ENCODE data around the gene CUX1. TPM values are rescaled to one million over a fixed set of nuclear protein-coding genes. Genes with fewer than 3 reads are reported as not detected.

The CUX1 gene
- total and polyA plus RNA-seq, 2 donors (not counting 1 experiment from before 2014, with no cell fraction given): 10.8 to 86.5 TPM

- no peak for ATAC-seq (ENCODE audit: low read depth)
- Histone ChIP-seq H3K27me3 (replicated peaks in 1 of 4; ENCODE audit: control extremely low read depth in 1 of 4, control insufficient read depth in 3 of 4, insufficient read depth in 4 of 4, low read length in 3 of 4) (no peaks in the 10 kb centered on the region), H3K4me3 (ENCODE audit: control extremely low read depth in 1 of 5, extremely low read depth in 1 of 5, insufficient read depth in 1 of 5, low read depth in 2 of 5, low read length in 4 of 5) (no peak overlapping the region), H2AFZ (ENCODE audit: insufficient read depth, low read depth, low read length, poor library complexity, severe bottlenecking) (no peak overlapping the region), H3K27ac (ENCODE audit: low read length in 2 of 2) (no peak overlapping the region), H3K36me3 (replicated peaks in 1 of 2; ENCODE audit: control extremely low read depth in 1 of 2, control insufficient read depth in 1 of 2, extremely low read depth in 1 of 2, insufficient read depth in 2 of 2, low read length in 1 of 2) (peaks cover 3 to 49% of the 10 kb centered on the region in 2 experiments), H3K9me3 (ENCODE audit: control extremely low read depth in 1 of 3, control insufficient read depth in 2 of 3, insufficient read depth in 1 of 3, low read length in 2 of 3) (no peaks in the 10 kb centered on the region), H3K4me2 (replicated peaks; ENCODE audit: low read depth, low read length, poor library complexity, severe bottlenecking) (no peak overlapping the region), H3K4me1 (ENCODE audit: control insufficient read depth in 2 of 2, insufficient read depth in 2 of 2, low read length in 2 of 2) (peaks cover 7 to 8% of the 10 kb centered on the region in 2 donors), H4K20me1 (ENCODE audit: control insufficient read depth, insufficient read depth, low read length, poor library complexity, severe bottlenecking) (peaks cover 14% of the 10 kb centered on the region), H3K79me2 (ENCODE audit: control insufficient read depth, insufficient read depth, low read length) (no peaks in the 10 kb centered on the region), H3K9ac (ENCODE audit: low read length) (no peak overlapping the region)
- Mint-ChIP-seq H3K27ac (peak overlapping the region; percentile 50), H3K4me1 (peaks cover 31% of the 10 kb centered on the region), H3K27me3 (no peaks in the 10 kb centered on the region), H3K9me3 (ENCODE audit: insufficient read depth) (no peaks in the 10 kb centered on the region), H3K4me3 (no peak overlapping the region)
- intact Hi-C loops (cut with micrococcal nuclease): no loop called here
- no peak for TF ChIP-seq EZH2 (IDR thresholded peaks at IDR 0.05; ENCODE audit: borderline replicate concordance, insufficient read depth, low read depth, low read length, poor library complexity, severe bottlenecking)
- no peak for TF ChIP-seq CTCF (IDR thresholded peaks at IDR 0.05)
- ChIA-PET POLR2A (no interaction called here), CTCF (interaction anchor here (0.6 to 5.3 kb wide), 2 partner anchors 25 to 40 kb away, joined by 3 to 39 read pairs; no protein-coding TSS in a partner anchor)
- DNase-seq: no peak
- WGBS (ENCODE audit: insufficient coverage): 66% methylated on average over 10 of the region's 14 CpGs
Observed at GRCh38 chr7:102320181-102320580, 502.8 kb downstream of the CUX1 start.

GRCh38 chr7:102320601-102321350 is 503.4 kb downstream of the CUX1 start:
- Histone ChIP-seq H3K4me2 (replicated peaks; ENCODE audit: low read depth, low read length, poor library complexity, severe bottlenecking) (peak overlapping the region; percentile 58), H3K27ac (ENCODE audit: low read length in 2 of 2) (no peak overlapping the region), H3K36me3 (replicated peaks in 1 of 2; ENCODE audit: control extremely low read depth in 1 of 2, control insufficient read depth in 1 of 2, extremely low read depth in 1 of 2, insufficient read depth in 2 of 2, low read length in 1 of 2) (peaks cover 3 to 48% of the 10 kb centered on the region in 2 experiments), H2AFZ (ENCODE audit: insufficient read depth, low read depth, low read length, poor library complexity, severe bottlenecking) (no peak overlapping the region), H3K9me3 (ENCODE audit: control extremely low read depth in 1 of 3, control insufficient read depth in 2 of 3, insufficient read depth in 1 of 3, low read length in 2 of 3) (no peaks in the 10 kb centered on the region), H3K4me3 (ENCODE audit: control extremely low read depth in 1 of 5, extremely low read depth in 1 of 5, insufficient read depth in 1 of 5, low read depth in 2 of 5, low read length in 4 of 5) (no peak overlapping the region), H4K20me1 (ENCODE audit: control insufficient read depth, insufficient read depth, low read length, poor library complexity, severe bottlenecking) (peaks cover 14% of the 10 kb centered on the region), H3K79me2 (ENCODE audit: control insufficient read depth, insufficient read depth, low read length) (no peaks in the 10 kb centered on the region), H3K9ac (ENCODE audit: low read length) (no peak overlapping the region), H3K27me3 (replicated peaks in 1 of 4; ENCODE audit: control extremely low read depth in 1 of 4, control insufficient read depth in 3 of 4, insufficient read depth in 4 of 4, low read length in 3 of 4) (no peaks in the 10 kb centered on the region), H3K4me1 (ENCODE audit: control insufficient read depth in 2 of 2, insufficient read depth in 2 of 2, low read length in 2 of 2) (peaks cover 7 to 8% of the 10 kb centered on the region in 2 donors)
- H3K27me3 Mint-ChIP-seq: no peaks in the 10 kb centered on the region
- H3K4me1 Mint-ChIP-seq: peaks cover 31% of the 10 kb centered on the region
- POLR2A ChIA-PET: interaction anchor here (2.1 kb wide), 1 partner anchor 33 kb away, joined by 8 read pairs; the partner anchor contains the start of gene SH2B2
- 88% methylated on average over 36 of the region's 37 CpGs for WGBS (ENCODE audit: insufficient coverage)
- ATAC-seq (ENCODE audit: low read depth) (no peak), DNase-seq (no peak)
- CTCF ChIA-PET: interaction anchor here (0.6 to 5.3 kb wide), 6 partner anchors 8 to 41 kb away, joined by 3 to 39 read pairs (median 5); partner anchors contain the start of gene SH2B2
- peak overlapping the region; percentile 50 for H3K27ac Mint-ChIP-seq
- peak overlapping the region; percentile 45 for H3K4me3 Mint-ChIP-seq
- intact Hi-C loops (cut with micrococcal nuclease): loop anchor here (1.0 kb wide), 1 partner anchor 33 kb away; no protein-coding TSS in a partner anchor
- TF ChIP-seq CTCF (IDR thresholded peaks at IDR 0.05) (no peak), EZH2 (IDR thresholded peaks at IDR 0.05; ENCODE audit: borderline replicate concordance, insufficient read depth, low read depth, low read length, poor library complexity, severe bottlenecking) (no peak)
- H3K9me3 Mint-ChIP-seq (ENCODE audit: insufficient read depth): no peaks in the 10 kb centered on the region
